GM12891 (cell line): Measurements from ENCODE around the gene SCO2.
A peak's percentile ranks its signal among the peaks of the same experiment; 100 is the strongest.

ENCODE experiments used
- DNase-seq: peaks from one replicate; pipeline ENCODE4 v3.0.0; 2011; ENCODE audit warnings: low spot score; ENCODE audit not compliant: insufficient read length
- FAIRE-seq: peaks from 2 replicates; lab custom pipeline; 2011; peaks lifted over from hg19 to GRCh38; lab: Jason Lieb, UNC
- PAX5 ChIP-seq: IDR thresholded peaks from 2 replicates; pipeline ENCODE4 v1.6.1; 2011; ENCODE audit warnings: low read length, moderate library complexity, mild to moderate bottlenecking; ENCODE audit not compliant: insufficient read depth, severe bottlenecking
- POLR2A ChIP-seq: IDR thresholded peaks from 2 replicates; pipeline ENCODE4 v1.6.1; 2011; ENCODE audit warnings: low read depth, low read length, control low read depth
- POLR2AphosphoS5 ChIP-seq: IDR thresholded peaks from 2 replicates; pipeline ENCODE4 v1.6.1; 2011; ENCODE audit warnings: low read depth, low read length, control low read depth
- POU2F2 ChIP-seq: IDR thresholded peaks from 2 replicates; pipeline ENCODE4 v1.6.1; 2011; ENCODE audit warnings: low read depth, mild to moderate bottlenecking, control low read depth, low read length, moderate library complexity
- SPI1 ChIP-seq: IDR thresholded peaks from 2 replicates; pipeline ENCODE4 v1.6.1; 2011; ENCODE audit warnings: low read depth, low read length, control low read depth
- TAF1 ChIP-seq: IDR thresholded peaks from 2 replicates; pipeline ENCODE4 v1.6.1; 2011; ENCODE audit warnings: low read depth, low read length, control low read depth

SCO2 gene

DNA sequence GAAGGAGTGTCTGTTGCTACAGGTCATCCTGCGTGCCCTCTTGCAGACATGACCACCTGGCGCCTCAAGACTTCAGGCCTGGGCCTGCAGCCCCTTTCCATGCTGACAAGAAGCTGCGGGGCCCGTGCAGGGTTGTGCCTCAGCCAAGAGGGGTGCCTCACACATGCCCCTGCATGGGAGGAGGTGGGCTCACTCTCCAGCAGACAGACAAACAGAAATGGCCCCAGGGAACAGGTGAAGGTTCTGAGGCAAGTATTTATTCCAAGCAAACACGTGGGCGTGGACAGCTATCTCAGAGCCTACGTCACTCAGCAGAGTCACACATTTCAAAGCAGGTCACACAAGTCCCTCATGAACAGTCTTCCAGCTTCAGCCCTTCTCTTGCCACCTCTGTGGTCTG is 43.2 kb upstream of the SCO2 start:
- TF ChIP-seq PAX5 (no peak), SPI1 (no peak), POU2F2 (no peak), TAF1 (no peak), POLR2A (no peak), POLR2AphosphoS5 (no peak)
- FAIRE-seq, result no peak
- no peak for DNase-seq

- TF ChIP-seq POLR2A (no peak), POLR2AphosphoS5 (no peak), TAF1 (no peak), POU2F2 (no peak), SPI1 (no peak), PAX5 (no peak)
- FAIRE-seq, result no peak
Measured at GRCh38 chr22:50567721-50568252, 42.4 kb upstream of the SCO2 start.

GRCh38 chr22:50564289-50564688 is 38.9 kb upstream of the SCO2 start:
- DNase-seq, result no peak

More at GRCh38 chr22:50567721-50568252, 42.4 kb upstream of the SCO2 start:
- DNase-seq, result no peak

DNA sequence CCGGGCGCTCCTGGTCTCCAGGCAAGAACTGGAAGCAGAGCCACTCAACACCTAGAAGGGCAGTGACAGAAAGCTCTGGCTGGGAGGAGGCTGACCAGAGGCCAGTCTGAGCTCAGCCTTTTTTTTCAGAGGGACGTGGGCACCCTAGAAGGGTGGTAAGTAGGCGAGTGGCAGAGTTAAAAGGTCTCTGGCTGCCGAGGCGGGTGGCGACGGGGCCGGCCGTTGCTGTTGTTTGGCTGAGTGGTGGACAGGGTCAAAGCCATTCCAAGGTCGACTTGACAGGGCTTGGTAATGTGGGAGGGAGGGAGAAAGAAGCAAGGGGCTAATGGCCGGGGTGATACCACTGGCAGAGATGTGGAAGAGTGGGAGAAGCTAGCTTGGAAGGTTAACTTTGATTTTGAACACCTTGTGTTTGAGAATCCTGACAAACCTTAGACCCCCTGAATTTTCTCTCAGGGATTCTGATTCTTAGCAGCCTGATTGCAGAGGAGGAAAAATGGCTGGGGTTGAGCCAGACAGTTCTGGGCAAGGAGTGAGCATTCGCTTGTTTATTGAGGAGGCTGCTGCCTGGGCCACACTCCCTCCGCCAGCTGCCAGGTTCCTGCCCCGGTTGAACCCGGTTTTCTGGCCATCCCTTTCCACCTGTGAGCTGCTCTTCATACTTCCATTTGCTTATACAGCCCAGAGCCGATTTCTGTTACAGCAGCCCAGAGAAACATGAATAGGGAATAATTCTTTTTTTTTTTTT is 38.2 kb upstream of the SCO2 start:
- DNase-seq (no peak), FAIRE-seq (peak; percentile 35)
- no peak for TF ChIP-seq SPI1
- TF ChIP-seq PAX5, result no peak
- no peak for TF ChIP-seq POU2F2
- no peak for TF ChIP-seq POLR2AphosphoS5
- TF ChIP-seq POLR2A, result no peak
- TF ChIP-seq TAF1, result no peak

More at GRCh38 chr22:50564289-50564688, 38.9 kb upstream of the SCO2 start:
- no peak for FAIRE-seq
- no peak for TF ChIP-seq PAX5

DNA sequence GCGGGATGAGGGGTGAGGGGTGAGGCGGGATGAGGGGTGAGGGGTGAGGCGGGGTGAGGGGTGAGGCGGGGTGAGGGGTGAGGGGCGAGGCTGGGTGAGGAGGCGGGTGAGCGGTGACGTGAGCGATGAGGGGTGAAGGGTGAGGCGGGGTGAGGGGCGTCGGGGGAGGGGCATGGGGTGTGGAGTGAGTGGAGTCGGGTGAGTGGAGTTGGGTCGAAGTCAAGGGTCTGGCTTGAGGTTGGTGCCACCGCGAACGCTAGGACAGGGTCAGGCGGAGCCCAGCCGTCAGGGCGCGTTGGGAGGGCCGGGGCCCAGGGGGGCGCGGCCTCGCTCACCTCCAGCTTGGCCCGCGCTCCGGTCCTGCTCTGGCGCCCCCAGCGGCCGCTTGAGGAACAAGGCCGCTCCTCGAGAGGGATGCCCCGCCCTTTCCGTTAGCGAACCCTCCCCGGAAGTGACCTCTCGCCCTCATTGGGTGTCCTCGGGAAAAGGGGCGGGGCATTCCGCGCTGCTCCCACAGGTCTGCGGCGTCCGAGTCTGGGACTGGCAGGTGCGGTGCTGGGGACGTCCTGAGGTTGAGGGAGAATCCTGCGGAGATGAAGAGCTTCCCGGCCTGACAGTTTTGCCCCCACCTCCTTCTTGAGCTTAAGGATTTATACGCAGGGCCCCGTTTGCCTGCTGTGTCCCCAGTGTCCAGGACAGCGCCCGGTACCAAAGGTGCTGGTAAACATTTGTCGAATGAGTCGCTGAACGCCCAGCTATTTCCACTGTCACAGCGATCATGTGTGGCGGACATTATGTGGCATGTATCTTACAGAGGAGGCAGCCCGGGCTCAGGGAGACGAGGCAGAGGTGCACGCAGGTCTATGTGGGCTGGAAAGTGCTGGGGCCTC is 37.4 kb upstream of the SCO2 start, which contains the start of gene SYCE3:
Gene SYCE3, minus strand, starts transcription at position 397 of the 890 bp plus-strand sequence. CDS start 6,514 bp downstream, outside the sequence.
- DNase-seq, result peak; percentile 94
- FAIRE-seq, result peak; percentile 98
- TF ChIP-seq POU2F2 (no peak), POLR2AphosphoS5 (no peak), POLR2A (no peak; the same call in 1 of the 2 replicates)

GRCh38 chr22:50561401-50562358 is 36.3 kb upstream of the SCO2 start:
- no peak for TF ChIP-seq POU2F2
- no peak for TF ChIP-seq SPI1
- no peak for TF ChIP-seq POLR2AphosphoS5
- no peak for TF ChIP-seq TAF1
- no peak for TF ChIP-seq PAX5
- no peak for TF ChIP-seq POLR2A
- DNase-seq, result no peak
- no peak for FAIRE-seq

- no peak for FAIRE-seq
- no peak for TF ChIP-seq POLR2A
- no peak for TF ChIP-seq SPI1
- no peak for TF ChIP-seq PAX5
- no peak for TF ChIP-seq POLR2AphosphoS5
- DNase-seq, result no peak
Measured at GRCh38 chr22:50560034-50560433, 34.6 kb upstream of the SCO2 start.

DNA sequence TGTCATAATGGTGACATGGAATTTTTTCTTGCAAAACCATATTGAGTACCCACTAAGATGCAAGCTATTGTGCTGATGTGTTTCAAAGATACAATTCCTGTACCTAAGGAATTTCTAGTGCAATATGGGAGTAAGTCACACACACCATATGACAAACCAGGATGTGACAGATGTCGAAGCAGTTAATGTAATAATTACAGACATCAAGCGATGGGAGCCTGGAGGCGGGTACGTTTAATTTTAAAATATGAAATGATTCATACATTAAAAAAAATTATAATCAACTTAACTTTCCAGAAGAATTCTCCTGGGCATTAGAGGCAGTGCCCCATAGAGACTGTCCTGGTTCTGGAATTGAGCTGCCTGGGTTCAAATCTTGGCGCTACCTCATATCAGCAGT is 31.3 kb upstream of the SCO2 start:
- TF ChIP-seq PAX5, result no peak
- DNase-seq (no peak), FAIRE-seq (no peak)

DNA sequence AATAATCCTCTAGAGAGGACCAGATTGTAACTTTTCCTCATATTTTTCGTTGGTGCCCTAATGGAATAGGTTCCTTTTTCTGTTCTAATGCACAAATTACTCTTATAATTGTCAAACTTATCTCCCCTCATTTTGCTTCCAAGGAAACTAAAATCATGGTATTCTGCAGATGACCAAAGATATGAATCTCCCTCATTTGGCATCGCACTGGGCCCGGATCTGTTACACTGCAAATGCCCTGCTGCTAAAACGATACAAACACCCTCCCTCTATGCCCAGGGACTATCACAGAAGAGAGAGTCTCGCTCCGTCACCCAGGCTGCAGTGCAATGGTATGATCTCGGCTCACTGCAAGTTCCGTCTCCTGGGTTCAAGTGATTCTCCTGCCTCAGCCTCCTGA is 27.9 kb upstream of the SCO2 start:
- no peak for FAIRE-seq
- TF ChIP-seq TAF1 (no peak), PAX5 (no peak), POLR2AphosphoS5 (no peak), SPI1 (no peak), POU2F2 (no peak)
- DNase-seq, result no peak

DNA sequence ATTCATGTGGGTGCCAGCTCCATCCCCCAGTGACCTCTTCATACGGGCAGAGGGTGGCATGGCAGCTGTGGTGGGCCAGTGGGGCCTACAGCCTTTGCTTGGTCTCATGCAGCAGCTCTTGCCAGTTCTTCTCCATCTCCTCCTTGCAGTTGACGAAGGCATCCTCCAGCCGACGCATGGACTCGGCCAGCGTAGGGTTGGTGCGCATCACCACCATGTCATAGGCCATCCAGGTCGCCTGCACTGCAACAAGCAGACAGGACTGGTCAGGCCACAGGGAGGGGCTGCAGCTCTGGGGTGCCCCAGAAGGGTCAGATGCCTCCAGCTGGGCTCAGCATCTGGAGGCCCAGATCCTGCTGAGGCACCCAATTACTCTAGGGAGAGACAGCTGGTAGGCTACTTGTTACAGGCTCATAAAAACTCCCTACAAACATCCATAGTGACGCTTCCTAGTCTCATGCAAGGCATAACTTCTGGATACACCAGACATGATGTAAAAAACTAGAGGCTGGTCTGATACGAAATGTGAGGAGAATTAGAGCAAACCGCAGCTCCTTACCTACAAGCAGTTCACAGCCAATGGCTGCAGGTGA is 25.9 kb upstream of the SCO2 start:
- DNase-seq (no peak), FAIRE-seq (no peak)
- TF ChIP-seq POLR2AphosphoS5 (no peak), TAF1 (no peak), SPI1 (no peak), POLR2A (no peak), POU2F2 (no peak)
